CD4-positive, alpha-beta T cell treated with Interleukin-4 for 4 hours (primary cell): Measurements from ENCODE around the gene BRD7.

Experiments
- DNase-seq: peaks from one replicate; pipeline ENCODE4 v3.0.0-alpha.2; 2020

Gene BRD7

GRCh38 chr16:50269769-50270509 lies 98.8 kb downstream of the BRD7 start:
- no peak for DNase-seq

- DNase-seq: no peak
Measured at GRCh38 chr16:50269061-50269705, 99.6 kb downstream of the BRD7 start.

GRCh38 chr16:50268352-50268751 lies 100.4 kb downstream of the BRD7 start:
- no peak for DNase-seq

- peak; percentile 58 for DNase-seq
Measured at GRCh38 chr16:50267651-50268050, 101.1 kb downstream of the BRD7 start.

GRCh38 chr16:50267151-50267631 lies 101.6 kb downstream of the BRD7 start:
- DNase-seq: no peak

- DNase-seq: peak; percentile 91
Measured at GRCh38 chr16:50266337-50267091, 102.3 kb downstream of the BRD7 start, which contains the start of gene ADCY7. TSS of gene ADCY7 (plus strand) at chr16:50266551. CDS start at chr16:50288180, 21,629 bp downstream.
